ENCODE results near the gene PTPN9. TPM values are rescaled to one million over a fixed set of nuclear protein-coding genes. Genes with fewer than 3 reads are reported as not detected.
"Not testable (repeated sequence)": the region's sequence is repeated elsewhere in the genome, so short reads cannot be mapped to it uniquely, and the experiment has no call there.

PTPN9 gene
- total and polyA plus RNA-seq, 4 experiments from 2014 or later, result 15.9 to 31.7 (median 21.5) TPM

- H3K36me3 Mint-ChIP-seq, result peaks cover 0 to 18% of the 10 kb centered on the region in 2 donors
- H3K4me1 ChIP-seq (ENCODE audit: insufficient read depth, low read length), result peaks cover 63% of the 10 kb centered on the region
- H3K27me3 Mint-ChIP-seq; H3K9me3 ChIP-seq (ENCODE audit: control insufficient read depth in 1 of 2, low read length in 2 of 2); DNase-seq; intact Hi-C loops (cut with micrococcal nuclease); H3K36me3 ChIP-seq (ENCODE audit: insufficient read depth, low read length); H3K27ac ChIP-seq (ENCODE audit: low read depth, low read length); H3K4me3 ChIP-seq (ENCODE audit: low read length in 2 of 2); H3K27me3 ChIP-seq (ENCODE audit: insufficient read depth, low read length); H3K9me3 Mint-ChIP-seq: not testable (repeated sequence)
- peak overlapping the region in 1 of 8 donors; percentile 26 for H3K4me3 Mint-ChIP-seq
- H3K27ac Mint-ChIP-seq, result peak overlapping the region in 4 of 7 donors; percentile 24 to 78 (median 48)
- POLR2A ChIA-PET (ENCODE audit: partially characterized antibody), result interaction anchor here (1.3 to 3.0 kb wide), 2 partner anchors 8 to 11 kb away, joined by 5 to 10 read pairs; partner anchors contain the start of gene SIN3A
- peaks cover 29 to 62% (median 48%) of the 10 kb centered on the region in 4 donors for H3K4me1 Mint-ChIP-seq
- CTCF ChIA-PET (ENCODE audit: partially characterized antibody), result interaction anchor here (0.6 kb wide), 1 partner anchor 10 kb away, joined by 3 read pairs; no protein-coding TSS in a partner anchor
These were observed 135.1 kb downstream of the PTPN9 start for GRCh38 chr15:75443972-75444453.

GRCh38 chr15:75437721-75438120, 141.4 kb downstream of the PTPN9 start:
- DNase-seq, result no peak
- peak overlapping the region in 4 of 7 donors; percentile 19 to 36 (median 29) for H3K27ac Mint-ChIP-seq
- Histone ChIP-seq H3K27me3 (ENCODE audit: insufficient read depth, low read length) (no peaks in the 10 kb centered on the region), H3K27ac (ENCODE audit: low read depth, low read length) (no peak overlapping the region), H3K4me3 (ENCODE audit: low read length in 2 of 2) (no peak overlapping the region), H3K36me3 (ENCODE audit: insufficient read depth, low read length) (peaks cover 17% of the 10 kb centered on the region), H3K9me3 (ENCODE audit: control insufficient read depth in 1 of 2, low read length in 2 of 2) (no peaks in the 10 kb centered on the region), H3K4me1 (ENCODE audit: insufficient read depth, low read length) (peaks cover 27% of the 10 kb centered on the region)
- CTCF ChIA-PET (ENCODE audit: partially characterized antibody), result no interaction called here
- H3K36me3 Mint-ChIP-seq, result peaks cover 3 to 34% of the 10 kb centered on the region in 2 donors
- H3K4me1 Mint-ChIP-seq, result peaks cover 32 to 64% (median 49%) of the 10 kb centered on the region in 4 donors
- intact Hi-C loops (cut with micrococcal nuclease), result no loop called here
- POLR2A ChIA-PET (ENCODE audit: partially characterized antibody), result interaction anchor here (3.7 kb wide), 1 partner anchor 17 kb away, joined by 14 read pairs; no protein-coding TSS in a partner anchor
- H3K4me3 Mint-ChIP-seq, result no peak overlapping the region
- no peaks in the 10 kb centered on the region for H3K27me3 Mint-ChIP-seq
- H3K9me3 Mint-ChIP-seq, result no peaks in the 10 kb centered on the region

- Histone ChIP-seq H3K27me3 (ENCODE audit: insufficient read depth, low read length) (no peaks in the 10 kb centered on the region), H3K36me3 (ENCODE audit: insufficient read depth, low read length) (peaks cover 17% of the 10 kb centered on the region), H3K4me1 (ENCODE audit: insufficient read depth, low read length) (peaks cover 26% of the 10 kb centered on the region), H3K9me3 (ENCODE audit: control insufficient read depth in 1 of 2, low read length in 2 of 2) (no peaks in the 10 kb centered on the region), H3K27ac (ENCODE audit: low read depth, low read length) (no peak overlapping the region), H3K4me3 (ENCODE audit: low read length in 2 of 2) (no peak overlapping the region)
- H3K4me1 Mint-ChIP-seq, result peaks cover 34 to 70% (median 52%) of the 10 kb centered on the region in 4 donors
- no peak for DNase-seq
- no peaks in the 10 kb centered on the region for H3K27me3 Mint-ChIP-seq
- intact Hi-C loops (cut with micrococcal nuclease), result no loop called here
- H3K27ac Mint-ChIP-seq, result peak overlapping the region in 3 of 7 donors; percentile 36 to 50 (median 36)
- ChIA-PET POLR2A (ENCODE audit: partially characterized antibody) (interaction anchor here (0.7 to 3.7 kb wide), 2 partner anchors 18 to 21 kb away, joined by 3 to 14 read pairs; no protein-coding TSS in a partner anchor), CTCF (ENCODE audit: partially characterized antibody) (no interaction called here)
- H3K9me3 Mint-ChIP-seq, result no peaks in the 10 kb centered on the region
- no peak overlapping the region for H3K4me3 Mint-ChIP-seq
- H3K36me3 Mint-ChIP-seq, result peaks cover 3 to 32% of the 10 kb centered on the region in 2 donors
These were observed 142.2 kb downstream of the PTPN9 start for GRCh38 chr15:75436881-75437280.

GRCh38 chr15:75431682-75432081, 147.4 kb downstream of the PTPN9 start:
- H3K27me3 ChIP-seq (ENCODE audit: insufficient read depth, low read length), result no peaks in the 10 kb centered on the region
- Mint-ChIP-seq H3K9me3 (no peaks in the 10 kb centered on the region), H3K36me3 (peaks cover 7 to 47% of the 10 kb centered on the region in 2 donors), H3K4me1 (peaks cover 23 to 54% (median 37%) of the 10 kb centered on the region in 4 donors), H3K27ac (peak overlapping the region in 2 of 7 donors; percentile 40 to 61), H3K27me3 (no peaks in the 10 kb centered on the region), H3K4me3 (no peak overlapping the region)
- POLR2A ChIA-PET (ENCODE audit: partially characterized antibody), result interaction anchor here (0.8 to 1.1 kb wide), 5 partner anchors 14 to 63 kb away, joined by 3 to 4 read pairs (median 3); partner anchors contain the start of gene MAN2C1
- H3K9me3 ChIP-seq (ENCODE audit: control insufficient read depth in 1 of 2, low read length in 2 of 2), result no peaks in the 10 kb centered on the region
- no peak overlapping the region for H3K27ac ChIP-seq (ENCODE audit: low read depth, low read length)
- intact Hi-C loops (cut with micrococcal nuclease), result no loop called here
- CTCF ChIA-PET (ENCODE audit: partially characterized antibody), result interaction anchor here (0.6 kb wide), 1 partner anchor 251 kb away, joined by 3 read pairs; no protein-coding TSS in a partner anchor
- H3K4me1 ChIP-seq (ENCODE audit: insufficient read depth, low read length), result peaks cover 15% of the 10 kb centered on the region
- no peak for DNase-seq
- no peak overlapping the region for H3K4me3 ChIP-seq (ENCODE audit: low read length in 2 of 2)
- H3K36me3 ChIP-seq (ENCODE audit: insufficient read depth, low read length), result peaks cover 28% of the 10 kb centered on the region

- intact Hi-C loops (cut with micrococcal nuclease), result no loop called here
- DNase-seq, result no peak
- Mint-ChIP-seq H3K27ac (peak overlapping the region in 3 of 7 donors; percentile 53 to 61 (median 55)), H3K27me3 (no peaks in the 10 kb centered on the region), H3K4me3 (no peak overlapping the region), H3K4me1 (peaks cover 19 to 54% (median 37%) of the 10 kb centered on the region in 4 donors), H3K9me3 (no peaks in the 10 kb centered on the region), H3K36me3 (peaks cover 7 to 49% of the 10 kb centered on the region in 2 donors)
- Histone ChIP-seq H3K9me3 (ENCODE audit: control insufficient read depth in 1 of 2, low read length in 2 of 2) (no peaks in the 10 kb centered on the region), H3K27ac (ENCODE audit: low read depth, low read length) (no peak overlapping the region), H3K27me3 (ENCODE audit: insufficient read depth, low read length) (no peaks in the 10 kb centered on the region), H3K36me3 (ENCODE audit: insufficient read depth, low read length) (peaks cover 31% of the 10 kb centered on the region), H3K4me1 (ENCODE audit: insufficient read depth, low read length) (peaks cover 15% of the 10 kb centered on the region), H3K4me3 (ENCODE audit: low read length in 2 of 2) (no peak overlapping the region)
- POLR2A ChIA-PET (ENCODE audit: partially characterized antibody), result interaction anchor here (0.8 to 1.1 kb wide), 4 partner anchors 14 to 63 kb away, joined by 3 to 4 read pairs (median 4); partner anchors contain the start of gene MAN2C1
- CTCF ChIA-PET (ENCODE audit: partially characterized antibody), result no interaction called here
These were observed 147.8 kb downstream of the PTPN9 start for GRCh38 chr15:75431270-75431669.

GRCh38 chr15:75430259-75430658, 148.9 kb downstream of the PTPN9 start:
- intact Hi-C loops (cut with micrococcal nuclease), result no loop called here
- DNase-seq, result no peak
- ChIA-PET CTCF (ENCODE audit: partially characterized antibody) (interaction anchor here (2.3 kb wide), 1 partner anchor 62 kb away, joined by 5 read pairs; the partner anchor contains the start of gene MAN2C1), POLR2A (ENCODE audit: partially characterized antibody) (no interaction called here)
- Mint-ChIP-seq H3K4me3 (no peak overlapping the region), H3K9me3 (no peaks in the 10 kb centered on the region), H3K27ac (no peak overlapping the region), H3K4me1 (peaks cover 19 to 51% (median 39%) of the 10 kb centered on the region in 4 donors), H3K36me3 (peaks cover 7 to 54% of the 10 kb centered on the region in 2 donors), H3K27me3 (no peaks in the 10 kb centered on the region)
- H3K4me3 ChIP-seq (ENCODE audit: low read length in 2 of 2), result no peak overlapping the region
- H3K27ac ChIP-seq (ENCODE audit: low read depth, low read length), result no peak overlapping the region
- peaks cover 15% of the 10 kb centered on the region for H3K4me1 ChIP-seq (ENCODE audit: insufficient read depth, low read length)
- peaks cover 33% of the 10 kb centered on the region for H3K36me3 ChIP-seq (ENCODE audit: insufficient read depth, low read length)
- H3K9me3 ChIP-seq (ENCODE audit: control insufficient read depth in 1 of 2, low read length in 2 of 2), result no peaks in the 10 kb centered on the region
- H3K27me3 ChIP-seq (ENCODE audit: insufficient read depth, low read length), result no peaks in the 10 kb centered on the region

GRCh38 chr15:75428152-75428551, 151.0 kb downstream of the PTPN9 start:
- Histone ChIP-seq H3K27ac (ENCODE audit: low read depth, low read length) (no peak overlapping the region), H3K27me3 (ENCODE audit: insufficient read depth, low read length) (no peaks in the 10 kb centered on the region), H3K9me3 (ENCODE audit: control insufficient read depth in 1 of 2, low read length in 2 of 2) (no peaks in the 10 kb centered on the region), H3K4me3 (ENCODE audit: low read length in 2 of 2) (no peak overlapping the region), H3K36me3 (ENCODE audit: insufficient read depth, low read length) (peaks cover 31% of the 10 kb centered on the region), H3K4me1 (ENCODE audit: insufficient read depth, low read length) (peaks cover 7% of the 10 kb centered on the region)
- H3K36me3 Mint-ChIP-seq, result peaks cover 7 to 44% of the 10 kb centered on the region in 2 donors
- ChIA-PET POLR2A (ENCODE audit: partially characterized antibody) (no interaction called here), CTCF (ENCODE audit: partially characterized antibody) (no interaction called here)
- H3K4me3 Mint-ChIP-seq, result no peak overlapping the region
- H3K27ac Mint-ChIP-seq, result no peak overlapping the region
- H3K9me3 Mint-ChIP-seq, result no peaks in the 10 kb centered on the region
- DNase-seq, result no peak
- peaks cover 12 to 36% (median 25%) of the 10 kb centered on the region in 4 donors for H3K4me1 Mint-ChIP-seq
- intact Hi-C loops (cut with micrococcal nuclease), result no loop called here
- no peaks in the 10 kb centered on the region for H3K27me3 Mint-ChIP-seq

Measured in CD4-positive, alpha-beta memory T cell (primary cell).